Measurements from ENCODE around the gene PRKCSH. TPM values are rescaled to one million over a fixed set of nuclear protein-coding genes. Genes with fewer than 3 reads are reported as not detected.
"Not testable (repeated sequence)": the region's sequence is repeated elsewhere in the genome, so short reads cannot be mapped to it uniquely, and the experiment has no call there.

Gene PRKCSH
- total RNA-seq, 2 donors from 2014 or later: 303 to 321 TPM

- Mint-ChIP-seq H3K4me1 (ENCODE audit: low read depth in 2 of 2) (peaks cover 14 to 17% of the 10 kb centered on the region in 2 donors), H3K27me3 (peaks cover 13 to 14% of the 10 kb centered on the region in 2 donors), H3K9me3 (no peaks in the 10 kb centered on the region), H3K36me3 (no peaks in the 10 kb centered on the region), H3K4me3 (no peak overlapping the region), H3K27ac (no peak overlapping the region)
- no peak for ATAC-seq
- DNase-seq (ENCODE audit: low spot score): peak; percentile 34
Measured at GRCh38 chr19:11426656-11427055, 8.8 kb upstream of the PRKCSH start.

DNA sequence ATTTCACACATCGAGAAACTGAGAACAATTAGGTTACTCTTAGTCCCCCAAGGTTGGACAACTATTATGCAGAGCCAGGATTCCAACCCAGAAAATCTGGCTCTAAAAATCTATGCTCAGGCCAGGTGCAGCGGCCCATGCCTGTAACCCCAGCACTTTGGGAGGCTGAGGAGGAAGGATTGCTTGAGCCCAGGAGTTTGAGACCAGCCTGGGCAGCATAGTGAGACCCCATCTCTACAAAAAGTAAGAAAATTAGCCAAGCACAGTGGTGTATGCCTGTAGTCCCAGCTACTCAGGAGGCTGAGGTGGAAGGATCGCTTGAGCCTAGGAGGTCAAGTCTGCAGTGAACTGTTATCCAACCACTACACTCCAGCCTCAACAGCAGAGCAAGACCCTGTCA lies 1.9 kb upstream of the PRKCSH start:
- H3K9me3 Mint-ChIP-seq; DNase-seq (ENCODE audit: low spot score); H3K36me3 Mint-ChIP-seq; H3K4me3 Mint-ChIP-seq; ATAC-seq; H3K27ac Mint-ChIP-seq; H3K27me3 Mint-ChIP-seq: not testable (repeated sequence)
- H3K4me1 Mint-ChIP-seq (ENCODE audit: low read depth in 2 of 2): peaks cover 20 to 28% of the 10 kb centered on the region in 2 donors

DNA sequence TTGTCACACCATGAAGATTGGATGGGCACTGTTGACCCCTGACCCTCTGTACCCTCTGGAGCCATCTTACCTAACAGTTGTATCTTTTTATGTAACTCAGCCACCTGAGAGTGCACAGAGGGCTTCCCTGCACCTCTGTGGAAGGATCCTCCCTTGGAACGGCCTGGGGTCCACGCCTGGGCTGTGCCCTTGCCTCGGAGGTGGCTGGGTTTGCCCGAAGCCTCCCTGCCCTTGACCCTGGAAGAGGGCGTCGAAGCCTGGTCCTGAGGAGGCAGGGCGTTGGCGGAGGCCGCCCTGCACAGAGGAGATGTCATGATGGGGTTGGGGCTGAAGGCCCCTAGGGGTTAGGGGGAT lies 755 bp upstream of the PRKCSH start:
- peaks cover 20 to 28% of the 10 kb centered on the region in 2 donors for H3K4me1 Mint-ChIP-seq (ENCODE audit: low read depth in 2 of 2)
- peak overlapping the region; percentile 100 for H3K4me3 Mint-ChIP-seq
- ATAC-seq: peak in 1 of 2 donors; percentile 15
- no peaks in the 10 kb centered on the region for H3K27me3 Mint-ChIP-seq
- no peaks in the 10 kb centered on the region for H3K36me3 Mint-ChIP-seq
- no peaks in the 10 kb centered on the region for H3K9me3 Mint-ChIP-seq
- H3K27ac Mint-ChIP-seq: peak overlapping the region; percentile 93 to 98
- no peak for DNase-seq (ENCODE audit: low spot score)

DNA sequence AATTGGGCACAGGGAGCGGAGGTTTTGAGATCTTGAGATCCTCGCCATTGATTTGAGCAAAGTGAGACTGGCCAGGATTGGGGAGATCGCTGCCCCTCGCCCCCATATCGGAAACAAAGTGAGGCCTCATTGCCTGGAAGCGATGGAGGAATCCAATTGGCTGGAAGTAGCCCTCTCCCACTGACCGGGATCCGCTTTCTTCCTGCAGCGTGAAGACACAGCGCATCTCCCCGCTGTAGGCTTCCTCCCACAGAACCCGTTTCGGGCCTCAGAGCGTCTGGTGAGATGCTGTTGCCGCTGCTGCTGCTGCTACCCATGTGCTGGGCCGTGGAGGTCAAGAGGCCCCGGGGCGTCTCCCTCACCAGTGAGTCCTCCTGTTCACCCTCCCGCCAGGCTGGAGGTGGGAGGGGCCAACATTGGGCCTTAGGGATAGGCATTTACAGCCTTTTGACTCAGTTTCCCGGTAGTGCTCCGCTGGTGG lies 438 bp downstream of the PRKCSH start:
- Mint-ChIP-seq H3K27me3 (no peaks in the 10 kb centered on the region), H3K4me1 (ENCODE audit: low read depth in 2 of 2) (peaks cover 21 to 29% of the 10 kb centered on the region in 2 donors), H3K27ac (peak overlapping the region; percentile 93 to 98), H3K4me3 (peak overlapping the region; percentile 100), H3K36me3 (no peaks in the 10 kb centered on the region), H3K9me3 (no peaks in the 10 kb centered on the region)
- DNase-seq (ENCODE audit: low spot score): peak; percentile 56
- no peak for ATAC-seq

GRCh38 chr19:11437955-11438354 lies 2.5 kb downstream of the PRKCSH start:
- peaks cover 7% of the 10 kb centered on the region for H3K36me3 Mint-ChIP-seq
- H3K4me3 Mint-ChIP-seq: peak overlapping the region; percentile 65
- no peak for ATAC-seq
- no peaks in the 10 kb centered on the region for H3K27me3 Mint-ChIP-seq
- H3K27ac Mint-ChIP-seq: no peak overlapping the region
- peaks cover 30 to 38% of the 10 kb centered on the region in 2 donors for H3K4me1 Mint-ChIP-seq (ENCODE audit: low read depth in 2 of 2)
- DNase-seq (ENCODE audit: low spot score): no peak
- no peaks in the 10 kb centered on the region for H3K9me3 Mint-ChIP-seq

DNA sequence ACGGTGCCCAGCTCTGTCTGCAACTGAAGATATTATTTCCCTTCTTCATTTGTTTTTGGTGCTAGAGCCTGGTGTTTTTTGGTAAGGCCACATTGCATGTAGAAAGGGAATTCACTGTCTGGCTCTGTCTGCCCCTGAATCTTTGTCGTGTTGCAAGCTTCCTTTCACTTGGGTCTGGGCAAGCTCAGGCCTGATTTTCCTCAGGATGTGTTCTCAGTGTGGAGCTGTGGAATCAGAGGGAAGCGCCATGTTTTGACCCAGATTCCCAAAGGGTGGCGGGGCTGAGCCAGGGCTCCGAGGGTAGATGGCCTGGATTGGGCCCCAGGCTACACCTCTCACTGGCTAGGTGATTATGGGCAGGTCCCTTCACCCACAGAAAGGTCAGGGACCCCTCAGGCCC lies 8.6 kb downstream of the PRKCSH start:
- ATAC-seq: no peak
- no peak overlapping the region for H3K4me3 Mint-ChIP-seq
- H3K27ac Mint-ChIP-seq: no peak overlapping the region
- peaks cover 7% of the 10 kb centered on the region for H3K36me3 Mint-ChIP-seq
- no peaks in the 10 kb centered on the region for H3K9me3 Mint-ChIP-seq
- no peaks in the 10 kb centered on the region for H3K27me3 Mint-ChIP-seq
- no peak for DNase-seq (ENCODE audit: low spot score)
- H3K4me1 Mint-ChIP-seq (ENCODE audit: low read depth in 2 of 2): peaks cover 10 to 11% of the 10 kb centered on the region in 2 donors

GRCh38 chr19:11445141-11445540 lies 9.7 kb downstream of the PRKCSH start:
- ATAC-seq (no peak), DNase-seq (ENCODE audit: low spot score) (peak; percentile 53)
- Mint-ChIP-seq H3K4me3 (no peak overlapping the region), H3K9me3 (no peaks in the 10 kb centered on the region), H3K27ac (no peak overlapping the region), H3K36me3 (peaks cover 7% of the 10 kb centered on the region), H3K4me1 (ENCODE audit: low read depth in 2 of 2) (peaks cover 10 to 11% of the 10 kb centered on the region in 2 donors), H3K27me3 (no peaks in the 10 kb centered on the region)

GRCh38 chr19:11446271-11446651 lies 10.8 kb downstream of the PRKCSH start:
- H3K4me3 Mint-ChIP-seq: no peak overlapping the region
- no peak overlapping the region for H3K27ac Mint-ChIP-seq
- DNase-seq (ENCODE audit: low spot score): no peak
- H3K27me3 Mint-ChIP-seq: no peaks in the 10 kb centered on the region
- ATAC-seq: no peak
- peaks cover 7% of the 10 kb centered on the region for H3K36me3 Mint-ChIP-seq
- no peaks in the 10 kb centered on the region for H3K9me3 Mint-ChIP-seq
- peaks cover 6 to 7% of the 10 kb centered on the region in 2 donors for H3K4me1 Mint-ChIP-seq (ENCODE audit: low read depth in 2 of 2)

DNA sequence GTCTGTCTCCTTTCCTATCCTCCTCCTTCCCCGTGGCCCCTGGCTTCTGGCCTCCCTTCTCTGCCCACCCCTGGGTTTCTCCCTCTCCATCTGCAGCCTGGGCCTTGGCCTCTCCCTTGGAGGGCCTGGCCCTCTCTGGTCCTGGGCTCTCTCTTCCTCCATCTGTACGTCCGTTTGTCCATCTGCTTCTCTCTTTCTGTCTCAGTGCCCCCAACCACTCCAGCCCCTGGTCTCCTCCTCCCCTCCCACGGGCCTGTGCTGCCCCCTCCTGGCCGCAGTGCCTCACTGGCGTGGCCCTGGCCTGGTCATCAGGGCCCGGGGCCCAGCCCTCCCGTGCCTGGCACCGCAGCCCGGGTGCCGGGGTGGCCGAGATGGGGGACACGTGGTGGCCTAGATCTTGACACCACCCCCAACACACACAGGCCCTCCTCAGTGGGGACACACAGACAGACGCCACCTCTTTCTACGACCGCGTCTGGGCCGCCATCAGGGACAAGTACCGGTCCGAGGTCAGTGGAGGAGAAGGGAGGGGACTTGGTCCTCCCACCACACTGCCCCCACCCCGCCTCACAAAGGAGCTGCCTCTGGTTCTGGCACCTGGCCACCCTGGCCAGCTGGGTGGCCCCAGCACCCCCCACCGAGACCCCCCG lies 11.3 kb downstream of the PRKCSH start:
- peaks cover 5% of the 10 kb centered on the region for H3K36me3 Mint-ChIP-seq
- no peak overlapping the region for H3K27ac Mint-ChIP-seq
- ATAC-seq: peak; percentile 62 to 77
- H3K4me3 Mint-ChIP-seq: no peak overlapping the region
- no peaks in the 10 kb centered on the region for H3K27me3 Mint-ChIP-seq
- peaks cover 5% of the 10 kb centered on the region in 2 donors for H3K4me1 Mint-ChIP-seq (ENCODE audit: low read depth in 2 of 2)
- no peaks in the 10 kb centered on the region for H3K9me3 Mint-ChIP-seq
- DNase-seq (ENCODE audit: low spot score): no peak

DNA sequence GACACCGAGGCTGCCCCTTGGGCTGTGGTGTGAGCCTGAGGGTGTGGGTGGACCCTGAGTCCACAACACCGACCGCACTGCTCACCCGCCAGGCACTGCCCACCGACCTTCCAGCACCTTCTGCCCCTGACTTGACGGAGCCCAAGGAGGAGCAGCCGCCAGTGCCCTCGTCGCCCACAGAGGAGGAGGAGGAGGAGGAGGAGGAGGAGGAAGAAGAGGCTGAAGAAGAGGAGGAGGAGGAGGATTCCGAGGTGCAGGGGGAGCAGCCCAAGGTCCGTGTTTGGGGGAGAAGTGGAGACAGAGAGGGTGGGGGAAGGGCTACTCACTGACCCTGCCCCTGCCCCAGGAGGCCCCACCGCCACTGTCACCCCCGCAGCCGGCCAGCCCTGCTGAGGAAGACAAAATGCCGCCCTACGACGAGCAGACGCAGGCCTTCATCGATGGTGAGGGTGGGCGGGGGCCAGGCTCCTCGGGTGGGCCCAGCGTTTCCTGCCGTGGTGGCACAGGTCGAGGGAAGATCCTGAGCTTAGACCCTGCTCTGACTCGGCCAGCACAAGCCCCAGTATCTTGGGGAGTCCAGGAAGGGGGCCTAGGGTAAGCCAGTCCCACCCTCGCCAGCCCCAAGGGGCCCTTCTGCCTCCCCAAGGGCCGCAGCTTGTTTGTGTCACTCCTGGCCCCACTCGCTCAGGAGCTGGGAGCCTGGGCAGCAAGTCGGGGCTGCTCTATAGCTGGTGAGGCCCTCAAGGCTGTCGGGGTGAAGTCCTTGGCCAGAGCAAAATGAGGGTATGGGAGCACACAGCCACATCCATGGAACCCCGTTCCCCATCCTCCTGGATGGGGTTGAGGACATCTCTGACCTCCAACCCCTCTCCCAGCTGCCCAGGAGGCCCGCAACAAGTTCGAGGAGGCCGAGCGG lies 12.2 kb downstream of the PRKCSH start:
- no peaks in the 10 kb centered on the region for H3K36me3 Mint-ChIP-seq
- DNase-seq (ENCODE audit: low spot score): no peak
- no peak overlapping the region for H3K27ac Mint-ChIP-seq
- H3K9me3 Mint-ChIP-seq: no peaks in the 10 kb centered on the region
- no peaks in the 10 kb centered on the region for H3K4me1 Mint-ChIP-seq (ENCODE audit: low read depth in 2 of 2)
- H3K4me3 Mint-ChIP-seq: no peak overlapping the region
- no peaks in the 10 kb centered on the region for H3K27me3 Mint-ChIP-seq
- no peak for ATAC-seq

GRCh38 chr19:11448410-11448809 lies 13.0 kb downstream of the PRKCSH start:
- Mint-ChIP-seq H3K4me3 (no peak overlapping the region), H3K9me3 (no peaks in the 10 kb centered on the region), H3K4me1 (ENCODE audit: low read depth in 2 of 2) (no peaks in the 10 kb centered on the region), H3K27me3 (no peaks in the 10 kb centered on the region), H3K27ac (no peak overlapping the region), H3K36me3 (no peaks in the 10 kb centered on the region)
- ATAC-seq (no peak), DNase-seq (ENCODE audit: low spot score) (no peak)

- Mint-ChIP-seq H3K9me3 (no peaks in the 10 kb centered on the region), H3K27me3 (no peaks in the 10 kb centered on the region), H3K27ac (no peak overlapping the region), H3K36me3 (no peaks in the 10 kb centered on the region), H3K4me3 (no peak overlapping the region), H3K4me1 (ENCODE audit: low read depth in 2 of 2) (no peaks in the 10 kb centered on the region)
- ATAC-seq (no peak), DNase-seq (ENCODE audit: low spot score) (peak; percentile 56)
Measured at GRCh38 chr19:11448923-11449554, 13.6 kb downstream of the PRKCSH start.

DNA sequence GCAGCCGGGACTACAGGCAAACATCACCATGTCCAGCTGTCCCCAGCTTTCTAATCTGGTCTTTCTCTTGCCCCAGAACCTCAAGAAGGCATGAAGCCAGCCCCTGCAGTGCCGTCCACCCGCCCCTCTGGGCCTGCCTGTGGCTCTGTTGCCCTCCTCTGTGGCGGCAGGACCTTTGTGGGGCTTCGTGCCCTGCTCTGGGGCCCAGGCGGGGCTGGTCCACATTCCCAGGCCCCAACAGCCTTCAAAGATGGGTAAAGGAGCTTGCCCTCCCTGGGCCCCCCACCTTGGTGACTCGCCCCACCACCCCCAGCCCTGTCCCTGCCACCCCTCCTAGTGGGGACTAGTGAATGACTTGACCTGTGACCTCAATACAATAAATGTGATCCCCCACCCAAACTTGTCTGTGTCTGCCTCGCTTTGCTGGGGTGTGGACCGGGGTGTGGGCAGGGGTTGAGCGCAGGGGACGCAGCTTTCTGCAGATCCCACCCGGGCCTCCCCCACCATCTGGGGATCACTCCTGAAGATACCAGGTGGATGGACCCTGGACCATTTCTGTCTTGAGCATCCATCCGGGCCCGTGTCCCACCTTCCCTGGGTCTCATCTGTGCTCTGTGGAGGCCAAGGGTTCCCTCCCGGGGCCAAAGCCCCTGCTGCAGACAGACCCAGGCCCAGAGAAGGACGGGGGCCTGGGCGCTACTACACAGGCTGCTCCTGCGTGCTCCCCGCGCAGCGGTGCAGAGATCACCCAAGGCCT lies 15.3 kb downstream of the PRKCSH start:
- H3K36me3 Mint-ChIP-seq: no peaks in the 10 kb centered on the region
- no peaks in the 10 kb centered on the region for H3K4me1 Mint-ChIP-seq (ENCODE audit: low read depth in 2 of 2)
- H3K27ac Mint-ChIP-seq: no peak overlapping the region
- no peak for DNase-seq (ENCODE audit: low spot score)
- no peaks in the 10 kb centered on the region for H3K9me3 Mint-ChIP-seq
- ATAC-seq: no peak
- no peak overlapping the region for H3K4me3 Mint-ChIP-seq
- H3K27me3 Mint-ChIP-seq: no peaks in the 10 kb centered on the region

Data from natural killer cell treated with Interleukin-12 subunit alpha and Interleukin-12 subunit beta and Interleukin-15 and Interleukin-18, amount 100 ng/mL, for 72 hours (primary cell).